MV-4-11 (cell line): ENCODE results near the gene FSIP1.

Experiments
- DNase-seq: peaks from one replicate; lab custom pipeline; 2025; lab: John Stamatoyannopoulos, UW

FSIP1 gene

DNA sequence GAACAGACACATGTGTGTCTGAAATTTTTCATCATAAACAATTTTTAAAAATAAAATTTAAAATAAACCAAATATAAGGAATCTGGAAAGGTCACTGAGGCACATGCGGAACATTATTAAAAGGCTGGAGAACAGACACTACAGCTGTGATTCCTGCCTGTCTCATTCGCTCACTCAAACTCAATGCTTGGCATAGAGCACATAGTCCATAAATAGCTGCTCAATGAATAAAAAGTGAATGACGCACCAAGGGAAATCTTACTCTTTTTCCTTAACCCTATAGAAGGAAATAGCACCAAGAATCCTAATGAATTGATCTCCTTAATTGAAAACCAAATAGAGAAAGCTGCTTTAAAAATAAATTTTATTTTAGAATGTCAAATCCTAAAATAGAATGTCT lies 98.4 kb downstream of the FSIP1 start:
- no peak for DNase-seq

DNA sequence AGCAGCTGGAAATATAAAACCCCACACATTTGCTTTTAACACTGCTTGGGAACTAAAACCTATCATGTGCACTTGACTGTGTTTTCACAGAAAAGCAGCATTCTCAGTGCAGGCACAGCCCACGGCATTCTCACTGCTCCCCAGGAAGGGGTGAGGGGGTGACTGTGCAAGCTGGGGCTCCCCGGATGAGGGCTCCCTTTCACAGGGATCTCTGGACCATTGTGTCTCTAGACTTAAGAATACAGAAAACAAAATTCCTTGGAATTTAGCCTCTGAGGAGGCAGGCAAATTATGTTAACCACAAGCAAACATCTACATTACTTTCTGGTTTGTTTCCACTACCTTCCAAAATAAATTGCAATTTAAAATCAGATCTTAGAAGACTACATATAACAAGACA lies 100.3 kb downstream of the FSIP1 start:
- DNase-seq: no peak

DNA sequence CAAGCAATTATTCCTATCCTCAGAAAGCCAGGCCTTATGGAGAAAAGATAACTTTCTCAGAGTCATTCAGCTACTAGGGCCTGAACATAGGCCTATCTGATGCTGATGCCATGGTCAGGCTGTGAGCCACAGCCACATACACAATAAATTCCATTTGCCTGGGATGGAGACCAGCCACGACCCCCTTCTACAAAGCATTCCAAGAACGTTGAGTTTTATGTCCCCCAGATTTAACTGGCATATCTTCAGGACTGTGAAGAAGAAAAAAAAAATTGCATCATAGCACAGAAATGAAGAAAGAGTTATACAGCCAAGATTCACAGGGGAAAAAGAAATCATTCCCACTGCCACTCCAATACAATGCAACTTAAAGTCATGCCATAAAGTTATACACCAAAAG lies 101.8 kb downstream of the FSIP1 start:
- DNase-seq: no peak

DNA sequence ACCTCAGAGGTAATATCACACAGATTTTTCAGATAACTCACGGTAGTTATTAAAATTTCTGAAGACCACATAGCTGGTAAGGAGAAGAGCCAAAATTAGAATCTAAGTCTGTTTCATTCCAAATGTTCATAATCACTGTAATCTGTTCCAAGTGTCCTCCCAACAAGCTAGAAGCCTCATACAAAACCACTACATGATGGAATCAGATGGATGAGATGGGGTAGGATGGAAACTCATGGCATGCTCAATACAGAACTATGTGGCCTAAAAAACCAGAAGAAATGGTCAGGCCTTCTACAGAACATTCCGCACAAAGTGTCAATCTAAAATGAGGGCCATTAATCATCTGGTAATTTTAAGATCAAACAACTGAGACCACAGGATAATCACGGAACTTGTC lies 110.0 kb downstream of the FSIP1 start:
- no peak for DNase-seq

DNA sequence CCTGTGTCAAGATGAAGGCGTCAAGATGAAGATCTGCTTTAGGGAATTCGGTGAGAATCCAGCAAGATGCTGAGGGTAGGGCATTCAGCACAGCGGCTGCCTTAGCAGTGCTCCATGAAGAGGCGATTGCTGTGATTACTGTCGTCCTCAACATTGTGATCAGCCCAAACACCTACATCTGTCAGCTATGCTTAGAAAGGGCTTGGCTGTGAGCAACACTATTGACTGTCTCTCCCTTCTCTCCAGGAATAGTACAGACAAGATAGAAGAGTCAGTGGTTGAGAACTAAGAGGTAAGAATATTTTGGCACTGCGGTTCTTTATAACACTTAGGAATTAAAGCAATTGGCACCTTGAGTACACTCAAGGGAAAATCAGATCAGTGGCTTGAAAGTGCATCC lies 110.5 kb downstream of the FSIP1 start:
- no peak for DNase-seq

DNA sequence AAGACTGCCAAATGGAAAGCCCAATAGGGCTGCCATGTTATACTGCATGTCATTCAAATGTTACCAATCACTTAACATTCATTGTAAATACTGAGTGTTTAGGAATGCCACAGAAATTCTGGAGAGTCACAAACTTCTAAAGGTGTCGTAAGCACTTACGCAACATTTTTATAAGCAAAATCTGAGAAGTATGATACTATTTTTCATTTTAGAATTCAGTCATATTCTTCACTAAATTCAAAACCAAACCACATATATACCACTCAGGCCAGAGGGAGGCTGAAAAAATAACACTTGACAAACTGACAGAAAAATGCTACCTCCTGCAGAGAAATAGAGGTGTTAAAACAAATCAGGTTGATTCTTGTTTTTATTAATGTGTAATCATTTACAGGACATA lies 112.0 kb downstream of the FSIP1 start:
- DNase-seq: no peak

DNA sequence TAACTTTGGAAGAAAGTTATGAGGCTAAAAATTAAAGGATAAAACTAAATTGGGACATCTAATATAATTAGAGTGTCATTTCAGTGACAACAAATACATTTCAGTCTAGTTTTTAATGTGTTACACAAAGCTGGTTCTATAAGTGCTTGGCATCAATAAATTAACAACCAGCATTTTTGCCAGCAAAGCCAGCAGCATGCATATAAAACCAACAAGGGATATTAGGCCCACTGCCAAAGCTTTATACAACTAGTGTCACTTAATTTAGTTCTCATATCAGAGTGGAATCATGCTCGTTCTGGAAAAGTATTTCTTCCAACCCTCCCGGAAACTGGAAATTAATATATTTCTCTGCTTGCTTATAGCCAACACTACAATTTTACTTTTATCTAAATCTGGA lies 113.0 kb downstream of the FSIP1 start:
- DNase-seq: no peak

DNA sequence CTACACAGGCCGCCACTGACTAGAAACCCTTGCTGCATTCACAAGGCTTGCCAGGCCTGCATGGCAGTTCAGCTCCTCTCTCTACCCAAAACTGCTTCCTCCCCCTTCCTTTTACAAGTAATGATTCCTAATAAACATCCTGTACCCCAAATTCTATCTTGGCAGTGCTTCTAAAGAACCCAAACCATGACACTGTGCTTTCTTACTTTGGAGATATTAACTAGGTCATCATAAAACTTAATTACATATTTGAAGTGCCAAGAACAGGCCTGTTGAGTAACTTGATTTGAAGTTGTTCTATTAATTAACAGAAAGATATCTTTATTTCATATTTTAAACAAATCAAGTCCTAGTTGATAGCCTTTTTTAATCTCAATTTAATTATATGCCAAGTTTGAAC lies 113.4 kb downstream of the FSIP1 start:
- DNase-seq: no peak

DNA sequence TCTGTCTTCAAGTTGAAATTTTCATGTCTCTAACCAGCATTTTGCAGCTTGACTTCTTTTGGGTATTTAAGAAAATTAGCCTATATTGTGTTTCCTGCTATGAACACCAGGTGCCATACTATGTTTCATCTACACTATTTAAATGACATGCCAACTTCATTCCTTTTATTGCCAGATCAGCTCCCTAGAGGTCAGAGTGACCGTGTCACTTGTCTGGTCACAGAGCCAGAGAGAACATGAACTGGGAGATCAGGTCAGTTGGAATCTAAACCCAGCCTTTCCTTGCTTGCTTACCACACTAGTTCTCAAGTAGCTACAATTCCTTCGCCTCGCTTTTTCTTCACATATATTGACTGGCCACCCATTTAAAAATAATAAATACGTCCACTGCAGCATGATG lies 114.2 kb downstream of the FSIP1 start:
- no peak for DNase-seq

DNA sequence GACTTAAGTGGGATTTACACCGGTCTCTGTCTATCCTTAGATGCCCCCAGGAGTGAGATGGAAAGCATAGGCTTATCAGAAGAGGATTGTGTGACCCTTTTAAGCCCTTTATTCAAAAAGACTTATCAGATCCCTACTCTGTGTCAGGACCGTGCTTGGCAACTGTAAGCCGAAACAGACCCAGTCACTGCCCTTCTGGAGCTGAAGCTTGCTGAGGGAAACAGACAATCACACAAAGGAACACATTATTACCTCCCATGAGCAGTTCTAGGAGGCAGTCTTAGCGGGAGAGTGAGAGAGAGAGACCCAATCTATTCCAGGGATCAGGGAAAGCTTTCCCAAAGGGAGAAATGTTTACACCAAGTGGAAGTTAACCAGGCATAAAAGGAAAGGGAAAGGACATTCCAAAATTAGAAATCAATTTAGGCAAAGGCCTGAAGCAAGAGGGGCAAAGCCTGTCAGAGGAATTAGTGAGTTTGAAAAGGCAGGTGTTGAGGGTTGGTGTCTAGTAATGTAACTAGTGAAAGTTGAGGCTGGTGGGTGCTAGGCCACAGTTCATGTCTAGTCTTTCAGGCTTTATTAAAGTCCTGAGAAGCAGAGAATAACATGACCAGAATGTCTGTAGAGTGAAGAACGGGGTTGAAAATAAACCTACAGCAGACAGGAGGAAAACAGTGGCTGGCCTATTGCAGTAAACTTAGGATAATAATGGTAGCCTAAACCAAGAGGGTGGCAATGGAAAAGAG lies 115.1 kb downstream of the FSIP1 start:
- DNase-seq: no peak

DNA sequence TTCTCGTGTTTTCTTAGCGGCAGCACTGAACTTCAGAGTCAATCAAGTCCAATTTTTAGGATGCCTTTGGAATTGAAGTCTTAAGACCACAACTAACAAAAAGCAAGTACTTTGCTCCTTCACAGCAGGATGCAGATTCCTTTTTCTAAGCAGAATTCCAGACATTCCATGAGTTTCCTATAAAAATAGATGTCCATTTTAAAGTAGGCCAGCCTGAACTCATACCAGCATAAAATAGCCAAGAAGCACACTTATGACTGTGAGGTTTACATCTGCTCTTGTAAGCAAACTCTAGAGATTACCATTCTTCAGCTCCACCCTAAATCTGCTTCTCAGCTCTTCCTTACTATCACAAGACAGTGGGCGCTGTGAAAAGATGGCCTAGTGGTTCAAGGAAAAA lies 116.0 kb downstream of the FSIP1 start:
- no peak for DNase-seq

DNA sequence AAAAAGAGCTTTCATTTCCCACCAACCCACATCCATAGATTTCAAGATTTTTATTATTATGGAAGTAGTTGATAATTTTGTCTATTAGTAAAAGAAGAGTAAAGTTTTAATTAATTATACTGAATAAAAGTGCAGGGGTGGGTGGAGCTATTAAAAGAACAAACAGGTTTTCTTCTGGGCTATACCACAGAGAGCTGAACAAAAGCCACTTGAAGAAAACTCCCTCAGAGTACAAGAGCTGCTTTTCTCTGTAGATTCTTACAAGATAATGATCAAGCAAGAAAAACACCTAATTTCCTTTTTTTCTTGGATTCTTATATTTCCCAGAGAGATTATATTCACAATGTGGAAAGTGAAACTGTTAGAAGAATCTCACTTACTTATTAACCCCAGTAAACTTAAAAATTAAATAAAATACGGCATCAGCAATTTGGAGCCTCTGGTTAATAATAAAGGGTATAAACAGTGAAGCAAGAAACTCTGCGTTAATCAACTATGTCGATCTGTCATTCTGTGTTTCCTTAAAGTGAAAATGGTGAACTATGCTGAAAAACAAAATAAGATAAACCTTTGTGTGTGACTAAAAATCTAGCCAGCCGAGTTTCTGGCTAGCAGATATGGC lies 116.9 kb downstream of the FSIP1 start:
- no peak for DNase-seq

DNA sequence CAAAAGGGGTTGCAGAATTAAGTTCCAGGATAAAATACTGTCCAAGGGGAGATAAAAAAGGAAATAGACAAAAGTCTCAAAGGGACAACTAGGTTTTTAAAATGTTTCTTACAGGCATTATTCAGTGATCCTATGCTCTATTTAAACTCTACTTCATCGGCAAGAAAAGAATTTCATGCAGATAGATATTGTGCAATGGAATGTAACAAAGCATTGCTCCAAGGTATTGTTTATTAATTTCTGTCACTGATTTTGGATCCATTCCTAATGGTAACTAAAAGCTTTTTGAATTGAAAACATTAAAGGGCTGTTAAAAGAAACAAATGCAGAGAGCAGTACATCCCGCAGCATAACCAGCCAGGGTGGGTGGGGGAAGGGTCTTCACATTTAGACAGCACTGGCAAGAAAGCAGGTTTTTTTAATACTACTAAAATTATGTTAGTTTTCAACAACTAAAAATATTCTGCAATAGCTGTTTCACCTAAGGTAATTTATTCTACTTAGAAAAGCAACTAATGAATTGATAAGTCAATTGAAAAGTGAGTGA lies 118.9 kb downstream of the FSIP1 start:
- no peak for DNase-seq

DNA sequence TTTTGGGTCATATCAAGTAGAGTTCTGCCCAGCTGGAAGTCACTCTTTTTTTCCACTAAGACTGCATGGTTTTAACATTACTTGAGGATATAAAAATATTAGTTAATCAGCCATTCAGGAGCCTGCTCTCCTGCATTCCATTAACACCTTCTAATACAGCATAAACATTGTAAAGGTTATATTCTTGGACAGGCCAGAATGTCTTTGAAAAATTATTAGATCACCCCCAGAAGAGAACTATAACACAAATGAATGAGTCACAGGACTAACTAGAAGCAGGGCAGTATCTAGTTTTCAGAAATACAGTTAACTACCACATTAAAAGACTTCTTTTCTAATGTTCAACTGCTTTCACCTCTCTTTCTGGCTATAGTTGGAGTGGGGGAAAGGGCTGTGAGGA lies 120.9 kb downstream of the FSIP1 start:
- no peak for DNase-seq

DNA sequence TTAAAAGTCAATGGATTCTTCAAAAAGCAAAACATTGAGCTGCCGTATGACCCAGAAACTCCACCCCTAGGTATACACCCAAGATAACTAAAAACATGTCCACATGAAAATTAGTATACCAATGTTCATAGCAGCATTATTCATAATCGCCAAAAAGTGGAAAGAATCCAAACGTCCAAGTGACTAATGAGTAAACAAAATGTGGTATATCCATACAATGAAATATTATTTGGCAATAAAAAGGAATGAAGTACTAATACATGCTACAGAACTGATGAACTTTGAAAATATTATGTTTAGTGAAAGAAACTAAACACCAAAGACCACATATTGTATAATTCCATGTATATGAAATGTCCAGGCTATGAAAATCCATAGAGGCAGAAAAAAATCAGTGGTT lies 123.9 kb downstream of the FSIP1 start:
- DNase-seq: no peak

DNA sequence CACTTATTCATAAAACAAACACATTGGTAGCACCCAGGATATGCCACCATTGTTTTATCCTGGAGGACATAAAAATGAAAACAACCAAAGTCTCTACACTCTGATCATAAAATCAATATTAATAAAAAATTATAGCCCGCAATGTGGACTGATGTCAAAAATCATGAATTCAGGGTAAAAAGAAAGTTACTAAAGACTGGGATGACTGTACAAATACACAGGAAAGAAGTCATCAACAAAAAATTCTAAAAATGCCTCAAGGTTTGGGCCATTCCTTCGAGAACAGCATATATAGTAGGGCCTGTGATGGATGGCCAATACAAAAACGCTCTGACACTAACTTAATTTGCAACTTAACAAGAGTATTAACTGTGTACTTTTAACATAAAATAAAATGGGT lies 125.0 kb downstream of the FSIP1 start:
- DNase-seq: no peak

DNA sequence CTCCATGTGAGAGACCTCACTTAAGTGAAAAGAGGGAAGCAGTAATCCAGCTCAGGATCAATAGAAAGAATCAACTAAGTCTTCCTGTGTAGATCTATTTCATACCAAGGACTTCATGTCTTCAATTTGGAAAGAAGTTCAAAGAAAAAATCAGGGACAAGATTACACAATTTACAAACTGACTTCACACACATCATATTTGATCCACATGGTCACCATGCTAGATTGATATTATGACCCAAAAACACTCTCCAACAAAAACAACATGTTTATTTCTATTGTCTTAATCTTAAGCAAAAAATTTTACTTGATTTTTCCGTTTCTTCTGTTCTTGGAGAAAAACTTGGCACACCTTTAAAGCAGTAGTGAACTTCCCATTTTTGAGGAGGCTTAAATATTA lies 125.5 kb downstream of the FSIP1 start:
- no peak for DNase-seq

DNA sequence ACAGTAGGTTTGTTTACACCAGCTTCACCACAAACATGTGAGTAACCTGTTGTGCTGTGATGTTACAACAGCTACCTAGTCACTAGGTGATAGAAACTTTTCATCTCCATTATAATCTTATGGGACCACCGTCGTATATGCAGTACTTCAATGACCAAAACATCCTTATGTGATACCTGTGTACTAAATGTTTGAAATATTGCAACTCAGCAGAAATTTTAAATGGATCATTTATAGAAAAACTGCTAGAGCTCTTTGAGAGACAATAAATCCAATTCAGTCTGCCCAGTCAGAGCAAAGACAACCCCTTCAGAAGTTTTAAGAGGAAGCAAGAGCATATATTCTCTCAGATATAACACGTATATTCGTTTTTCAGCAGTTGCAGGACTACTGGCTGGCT lies 128.3 kb downstream of the FSIP1 start:
- no peak for DNase-seq

DNA sequence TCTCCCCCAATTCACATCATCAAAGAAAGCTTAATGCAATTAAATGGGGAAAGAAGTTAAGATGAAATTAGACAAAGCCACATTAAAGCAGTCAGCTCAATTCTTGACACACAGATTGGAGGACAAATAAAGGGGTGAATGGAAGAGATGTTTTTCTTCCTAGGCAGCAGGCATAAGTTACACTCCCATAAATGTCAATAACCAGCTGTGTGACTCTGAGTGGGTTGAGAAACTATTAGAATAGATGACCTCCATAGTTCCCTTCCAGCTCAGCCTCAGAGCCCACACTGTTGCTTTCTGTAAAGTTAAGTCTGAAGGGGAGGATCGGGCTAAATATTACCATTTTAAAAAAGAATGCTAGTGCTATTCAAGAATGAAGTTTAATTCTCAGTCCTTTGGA lies 130.8 kb downstream of the FSIP1 start:
- DNase-seq: no peak

DNA sequence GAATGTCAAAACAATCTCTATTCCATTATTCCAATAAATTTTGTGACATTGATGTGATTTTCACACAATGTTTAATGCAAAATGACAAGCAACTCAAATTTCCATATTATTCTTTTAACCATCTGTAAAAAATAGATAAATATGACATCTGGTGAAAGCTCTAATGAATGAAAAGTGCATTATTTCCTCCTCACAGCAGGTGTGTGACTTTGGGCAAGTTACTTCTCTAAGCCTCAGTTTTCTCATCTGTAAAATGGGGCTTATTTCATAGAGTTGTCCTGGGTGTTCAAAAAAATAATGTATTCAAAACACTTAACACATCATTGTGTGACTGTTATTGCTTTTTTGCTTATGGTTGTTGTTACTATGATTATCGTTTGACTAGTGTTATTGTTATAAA lies 131.3 kb downstream of the FSIP1 start:
- DNase-seq: no peak

DNA sequence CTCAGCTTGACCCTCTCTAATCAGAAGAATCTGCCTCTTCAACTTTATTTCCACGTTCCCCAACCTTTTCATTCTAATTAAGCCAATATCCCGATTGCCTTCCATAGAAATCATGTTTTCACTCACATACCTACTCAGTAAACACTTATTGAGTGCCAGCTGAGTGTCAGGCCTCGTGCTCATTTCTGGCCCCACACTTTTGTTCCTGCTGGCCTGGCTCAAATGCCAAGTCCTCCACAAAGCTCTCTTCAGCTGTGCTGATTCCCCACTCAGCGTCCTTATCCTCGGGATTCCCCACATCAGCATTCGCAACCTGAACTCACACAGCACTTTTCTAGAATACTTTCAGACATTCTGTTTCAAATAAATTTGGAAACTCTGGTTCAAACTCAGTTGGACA lies 132.9 kb downstream of the FSIP1 start:
- DNase-seq: no peak

DNA sequence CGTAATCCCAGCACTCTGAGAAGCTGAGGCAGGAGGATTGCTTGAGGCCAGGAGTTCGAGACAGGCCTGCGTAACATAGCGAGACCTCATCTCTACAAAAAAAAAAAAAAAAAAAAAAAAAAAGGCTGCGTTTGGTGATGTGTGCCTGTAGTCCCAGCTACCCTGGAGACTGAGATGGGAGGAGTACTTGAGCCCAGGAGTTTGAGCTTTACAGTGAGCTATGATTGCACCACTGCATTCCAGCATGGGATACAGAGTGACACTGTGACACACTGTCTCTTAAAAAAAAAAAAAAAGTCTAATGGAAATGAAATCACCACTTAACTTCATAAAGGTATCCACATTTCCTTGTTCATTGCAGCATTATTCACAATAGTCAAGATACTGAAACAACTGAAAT lies 136.2 kb downstream of the FSIP1 start:
- no peak for DNase-seq

DNA sequence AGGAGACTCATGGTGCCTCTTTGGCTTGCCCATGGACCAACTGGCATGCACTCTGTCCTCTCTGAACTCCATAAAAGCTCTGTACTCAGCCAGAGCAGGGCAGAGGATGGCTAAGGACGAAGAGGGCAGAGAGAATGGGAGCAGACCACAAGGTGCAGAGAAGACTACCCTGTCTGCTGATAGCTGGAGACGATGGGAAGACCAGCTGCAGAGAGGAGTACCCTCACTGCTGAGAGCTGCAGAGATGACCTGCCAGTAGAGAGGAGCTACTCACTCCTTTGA lies 136.7 kb downstream of the FSIP1 start:
- no peak for DNase-seq
